GM12865 (cell line): ENCODE results near the gene SPATS2.

Experiments used
- DNase-seq: peaks from one replicate; pipeline ENCODE4 v3.0.0; 2010; ENCODE audit warnings: low read depth
- H3K4me3 ChIP-seq: 2 replicates; pipeline ENCODE4 v1.5.1; 2011; ENCODE audit warnings: mild to moderate bottlenecking, low read depth, low read length, control low read depth
- TF ChIP-seq, protein P1 (sequence below): IDR thresholded peaks from 2 replicates; pipeline ENCODE4 v1.5.1; 2011; ENCODE audit warnings: low read length, control low read depth, low read depth, inconsistent platforms; ENCODE audit not compliant: insufficient read depth; ENCODE audit errors: missing control alignments

Gene SPATS2

DNA sequence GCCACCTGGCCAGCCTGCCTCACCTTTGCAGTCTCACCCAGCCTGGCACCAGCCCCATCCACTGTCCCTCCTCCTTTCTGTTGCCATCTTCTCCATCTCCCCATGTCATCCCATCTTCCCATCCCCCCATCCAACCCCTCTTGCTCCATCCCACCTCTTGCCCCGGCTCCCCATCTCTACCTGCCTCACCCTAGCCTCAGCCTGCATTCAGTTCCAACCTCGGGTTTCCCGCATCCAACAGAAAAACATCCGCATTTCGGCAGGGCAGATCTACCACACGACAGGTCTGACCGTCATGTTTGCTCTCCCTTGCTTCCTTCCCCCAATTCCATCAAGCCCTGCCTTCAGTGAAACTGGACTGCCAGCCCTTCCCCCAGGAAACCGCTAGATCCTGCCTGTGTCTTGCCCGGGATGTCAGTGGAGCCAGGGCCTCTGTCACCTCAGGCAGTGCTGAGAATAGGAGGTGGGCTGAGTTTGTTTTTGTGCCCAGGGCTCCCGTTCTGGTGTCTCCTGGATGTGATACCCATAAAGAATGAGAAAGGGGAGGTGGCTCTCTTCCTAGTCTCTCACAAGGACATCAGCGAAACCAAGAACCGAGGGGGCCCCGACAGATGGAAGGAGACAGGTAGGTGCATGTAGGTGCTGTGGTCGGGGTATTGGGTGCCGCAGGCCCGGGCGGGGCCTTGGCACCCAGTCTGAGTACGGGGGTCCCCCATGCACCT, 174.0 kb downstream of the SPATS2 start:
- DNase-seq, result no peak
- no peak overlapping the region for H3K4me3 ChIP-seq
- TF ChIP-seq, protein P1, sequence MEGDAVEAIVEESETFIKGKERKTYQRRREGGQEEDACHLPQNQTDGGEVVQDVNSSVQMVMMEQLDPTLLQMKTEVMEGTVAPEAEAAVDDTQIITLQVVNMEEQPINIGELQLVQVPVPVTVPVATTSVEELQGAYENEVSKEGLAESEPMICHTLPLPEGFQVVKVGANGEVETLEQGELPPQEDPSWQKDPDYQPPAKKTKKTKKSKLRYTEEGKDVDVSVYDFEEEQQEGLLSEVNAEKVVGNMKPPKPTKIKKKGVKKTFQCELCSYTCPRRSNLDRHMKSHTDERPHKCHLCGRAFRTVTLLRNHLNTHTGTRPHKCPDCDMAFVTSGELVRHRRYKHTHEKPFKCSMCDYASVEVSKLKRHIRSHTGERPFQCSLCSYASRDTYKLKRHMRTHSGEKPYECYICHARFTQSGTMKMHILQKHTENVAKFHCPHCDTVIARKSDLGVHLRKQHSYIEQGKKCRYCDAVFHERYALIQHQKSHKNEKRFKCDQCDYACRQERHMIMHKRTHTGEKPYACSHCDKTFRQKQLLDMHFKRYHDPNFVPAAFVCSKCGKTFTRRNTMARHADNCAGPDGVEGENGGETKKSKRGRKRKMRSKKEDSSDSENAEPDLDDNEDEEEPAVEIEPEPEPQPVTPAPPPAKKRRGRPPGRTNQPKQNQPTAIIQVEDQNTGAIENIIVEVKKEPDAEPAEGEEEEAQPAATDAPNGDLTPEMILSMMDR, result no peak

DNA sequence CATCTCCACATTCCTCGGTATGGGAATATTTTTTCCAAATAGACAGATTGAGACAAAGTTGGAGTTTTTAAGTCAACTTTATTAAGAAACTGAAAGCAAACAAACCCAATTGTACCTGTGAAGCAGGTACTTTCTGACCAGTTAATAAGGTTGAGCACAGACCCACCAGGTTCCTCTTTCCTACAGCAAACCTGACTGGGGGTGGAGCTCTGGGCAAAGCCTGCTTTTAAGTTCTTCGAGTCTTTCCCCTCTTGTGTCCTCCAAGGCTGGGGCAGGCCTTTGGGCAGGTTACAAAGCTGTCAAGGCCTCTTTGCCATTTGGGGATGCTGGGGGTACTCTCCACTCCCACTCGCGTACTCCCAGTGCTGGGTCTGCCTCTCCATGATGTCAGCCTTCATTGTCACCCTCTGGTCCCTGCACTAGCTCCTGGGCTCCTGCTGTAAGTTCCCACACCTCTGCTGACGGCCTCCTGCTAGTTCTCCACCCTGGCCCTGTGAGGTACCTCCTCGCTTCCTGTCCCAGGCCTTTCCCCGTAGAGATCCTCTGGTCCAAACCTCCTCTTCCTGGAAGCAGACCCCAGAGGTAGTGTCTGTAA, 174.7 kb downstream of the SPATS2 start:
- TF ChIP-seq, protein P1, result no peak

DNA sequence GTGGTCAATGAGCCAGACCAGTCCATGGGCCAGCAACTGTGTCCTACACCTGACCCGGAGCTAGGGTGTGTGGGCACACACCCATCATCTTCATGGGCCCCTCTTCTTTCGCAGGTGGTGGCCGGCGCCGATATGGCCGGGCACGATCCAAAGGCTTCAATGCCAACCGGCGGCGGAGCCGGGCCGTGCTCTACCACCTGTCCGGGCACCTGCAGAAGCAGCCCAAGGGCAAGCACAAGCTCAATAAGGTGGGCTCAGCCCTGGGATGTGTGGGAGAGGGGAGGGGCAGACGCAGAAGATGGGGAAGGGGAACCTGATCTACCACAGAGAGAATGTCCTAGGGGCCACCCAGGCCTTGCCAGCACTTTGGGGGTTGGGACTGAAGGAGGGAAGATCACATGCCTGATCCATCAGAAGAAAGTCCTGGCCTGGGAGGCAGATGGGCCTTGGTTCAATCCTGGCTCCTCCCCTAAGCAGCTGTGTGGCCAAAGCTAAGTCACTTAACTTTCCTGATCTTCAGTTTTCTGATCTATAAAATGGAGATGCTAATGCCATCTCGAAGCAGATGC, 175.4 kb downstream of the SPATS2 start:
- TF ChIP-seq, protein P1, result no peak
- no peak overlapping the region for H3K4me3 ChIP-seq
- DNase-seq, result no peak

More for the DNA sequence above, 174.7 kb downstream of the SPATS2 start:
- H3K4me3 ChIP-seq, result no peak overlapping the region
- no peak for DNase-seq

DNA sequence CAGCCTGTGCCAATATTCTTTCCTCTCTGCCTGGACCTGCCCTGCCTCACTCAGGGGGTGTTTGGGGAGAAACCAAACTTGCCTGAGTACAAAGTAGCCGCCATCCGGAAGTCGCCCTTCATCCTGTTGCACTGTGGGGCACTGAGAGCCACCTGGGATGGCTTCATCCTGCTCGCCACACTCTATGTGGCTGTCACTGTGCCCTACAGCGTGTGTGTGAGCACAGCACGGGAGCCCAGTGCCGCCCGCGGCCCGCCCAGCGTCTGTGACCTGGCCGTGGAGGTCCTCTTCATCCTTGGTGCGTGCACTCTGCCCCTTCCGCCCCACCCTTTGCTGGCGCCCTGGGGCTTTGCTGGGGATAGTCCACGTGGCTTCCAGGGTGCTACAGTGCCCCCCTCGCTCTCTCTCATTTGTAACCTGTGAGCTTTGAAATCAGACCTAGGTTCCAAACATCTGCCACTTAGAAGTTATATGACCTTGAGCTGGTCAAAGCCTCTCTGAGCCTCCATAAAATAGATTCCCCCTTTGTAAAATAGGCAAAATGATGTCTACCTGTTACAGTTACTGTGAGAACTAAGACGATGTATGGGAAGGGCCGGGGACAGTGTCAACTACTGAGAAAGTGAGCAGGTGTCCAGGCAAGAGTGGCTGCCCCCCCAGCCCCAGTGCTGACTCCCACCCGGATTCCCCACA, 176.1 kb downstream of the SPATS2 start:
- no peak overlapping the region for H3K4me3 ChIP-seq
- no peak for DNase-seq
- TF ChIP-seq, protein P1, result no peak

DNA sequence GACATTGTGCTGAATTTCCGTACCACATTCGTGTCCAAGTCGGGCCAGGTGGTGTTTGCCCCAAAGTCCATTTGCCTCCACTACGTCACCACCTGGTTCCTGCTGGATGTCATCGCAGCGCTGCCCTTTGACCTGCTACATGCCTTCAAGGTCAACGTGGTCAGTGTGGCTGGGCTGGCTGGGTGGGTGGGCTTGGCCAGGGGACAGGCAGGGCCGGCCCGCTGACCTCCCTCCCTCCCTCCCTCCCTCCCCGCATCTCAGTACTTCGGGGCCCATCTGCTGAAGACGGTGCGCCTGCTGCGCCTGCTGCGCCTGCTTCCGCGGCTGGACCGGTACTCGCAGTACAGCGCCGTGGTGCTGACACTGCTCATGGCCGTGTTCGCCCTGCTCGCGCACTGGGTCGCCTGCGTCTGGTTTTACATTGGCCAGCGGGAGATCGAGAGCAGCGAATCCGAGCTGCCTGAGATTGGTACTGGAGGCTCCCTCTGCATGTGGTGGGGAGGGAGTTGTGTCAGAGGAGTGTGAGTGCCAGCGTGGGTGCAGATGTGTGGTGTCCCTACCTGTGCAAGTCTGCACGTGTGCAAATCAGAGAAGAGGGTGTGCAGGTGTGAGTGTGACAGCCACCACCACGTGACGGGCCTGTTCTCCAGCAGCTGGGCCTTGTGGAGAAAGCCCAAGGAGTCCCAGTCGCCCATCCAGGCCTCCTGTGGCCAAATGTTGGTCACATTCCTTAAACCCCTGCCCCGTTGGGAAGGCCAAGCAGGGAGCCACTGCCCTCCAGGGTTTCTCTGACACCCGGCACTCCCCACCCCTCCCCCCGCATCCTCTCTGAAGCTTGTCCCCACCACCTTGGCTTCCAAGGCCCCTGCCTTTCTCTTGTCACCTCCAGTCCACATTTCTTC, 176.9 kb downstream of the SPATS2 start:
- no peak overlapping the region for H3K4me3 ChIP-seq
- DNase-seq, result no peak
- TF ChIP-seq, protein P1, result no peak

DNA sequence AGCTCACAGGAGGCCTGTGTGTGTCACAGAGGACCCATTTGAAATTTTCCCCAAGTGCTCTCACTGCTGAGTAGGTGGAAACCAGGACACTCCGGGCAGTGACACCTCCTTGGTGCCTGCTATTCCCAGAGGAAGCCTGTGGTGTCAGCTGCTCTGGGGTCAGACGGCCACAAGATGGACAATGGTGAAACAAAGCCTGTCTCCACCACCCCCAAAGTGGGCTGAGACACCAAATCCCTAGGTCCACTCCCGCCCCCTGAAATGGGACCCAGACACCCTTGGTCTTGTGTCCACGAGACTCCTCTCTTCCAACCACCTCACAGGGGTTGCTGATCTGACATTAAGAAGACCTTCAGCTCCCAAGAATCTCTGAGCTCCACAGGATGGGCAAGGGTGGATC, 178.6 kb downstream of the SPATS2 start:
- TF ChIP-seq, protein P1, result no peak
- H3K4me3 ChIP-seq, result no peak overlapping the region
- DNase-seq, result no peak
